ENCODE results near the gene ADD3. TPM values are rescaled to one million over a fixed set of nuclear protein-coding genes. Genes with fewer than 3 reads are reported as not detected.

The ADD3 gene
- total and polyA plus RNA-seq, 2 of the 13 experiments (the other 11 are each of a cell fraction or from before 2014, with no cell fraction given) = 44.7 to 57.5 TPM

DNA sequence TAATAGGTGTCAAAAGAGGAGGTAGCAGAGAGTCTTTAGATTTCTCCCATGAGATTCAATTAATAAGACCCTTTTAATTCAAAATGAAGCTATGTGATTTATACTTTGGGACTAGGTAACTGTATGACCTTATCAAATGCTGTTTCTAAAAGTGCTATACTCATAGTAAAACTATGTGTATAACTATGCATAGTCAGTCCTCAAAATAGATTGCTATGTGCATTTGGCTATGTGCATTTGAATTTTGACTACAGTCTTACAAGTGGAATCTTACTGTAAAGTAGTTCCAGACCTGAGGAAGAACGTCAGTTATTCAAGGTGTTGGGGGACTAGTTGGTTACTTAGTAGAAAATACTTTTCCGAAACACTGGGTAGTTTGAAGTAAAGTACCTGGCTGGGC is 36.9 kb downstream of the ADD3 start (continued):
- TF ChIP-seq, protein P1, sequence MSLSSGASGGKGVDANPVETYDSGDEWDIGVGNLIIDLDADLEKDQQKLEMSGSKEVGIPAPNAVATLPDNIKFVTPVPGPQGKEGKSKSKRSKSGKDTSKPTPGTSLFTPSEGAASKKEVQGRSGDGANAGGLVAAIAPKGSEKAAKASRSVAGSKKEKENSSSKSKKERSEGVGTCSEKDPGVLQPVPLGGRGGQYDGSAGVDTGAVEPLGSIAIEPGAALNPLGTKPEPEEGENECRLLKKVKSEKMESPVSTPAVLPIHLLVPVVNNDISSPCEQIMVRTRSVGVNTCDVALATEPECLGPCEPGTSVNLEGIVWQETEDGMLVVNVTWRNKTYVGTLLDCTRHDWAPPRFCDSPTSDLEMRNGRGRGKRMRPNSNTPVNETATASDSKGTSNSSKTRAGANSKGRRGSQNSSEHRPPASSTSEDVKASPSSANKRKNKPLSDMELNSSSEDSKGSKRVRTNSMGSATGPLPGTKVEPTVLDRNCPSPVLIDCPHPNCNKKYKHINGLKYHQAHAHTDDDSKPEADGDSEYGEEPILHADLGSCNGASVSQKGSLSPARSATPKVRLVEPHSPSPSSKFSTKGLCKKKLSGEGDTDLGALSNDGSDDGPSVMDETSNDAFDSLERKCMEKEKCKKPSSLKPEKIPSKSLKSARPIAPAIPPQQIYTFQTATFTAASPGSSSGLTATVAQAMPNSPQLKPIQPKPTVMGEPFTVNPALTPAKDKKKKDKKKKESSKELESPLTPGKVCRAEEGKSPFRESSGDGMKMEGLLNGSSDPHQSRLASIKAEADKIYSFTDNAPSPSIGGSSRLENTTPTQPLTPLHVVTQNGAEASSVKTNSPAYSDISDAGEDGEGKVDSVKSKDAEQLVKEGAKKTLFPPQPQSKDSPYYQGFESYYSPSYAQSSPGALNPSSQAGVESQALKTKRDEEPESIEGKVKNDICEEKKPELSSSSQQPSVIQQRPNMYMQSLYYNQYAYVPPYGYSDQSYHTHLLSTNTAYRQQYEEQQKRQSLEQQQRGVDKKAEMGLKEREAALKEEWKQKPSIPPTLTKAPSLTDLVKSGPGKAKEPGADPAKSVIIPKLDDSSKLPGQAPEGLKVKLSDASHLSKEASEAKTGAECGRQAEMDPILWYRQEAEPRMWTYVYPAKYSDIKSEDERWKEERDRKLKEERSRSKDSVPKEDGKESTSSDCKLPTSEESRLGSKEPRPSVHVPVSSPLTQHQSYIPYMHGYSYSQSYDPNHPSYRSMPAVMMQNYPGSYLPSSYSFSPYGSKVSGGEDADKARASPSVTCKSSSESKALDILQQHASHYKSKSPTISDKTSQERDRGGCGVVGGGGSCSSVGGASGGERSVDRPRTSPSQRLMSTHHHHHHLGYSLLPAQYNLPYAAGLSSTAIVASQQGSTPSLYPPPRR (CRISPR knock-in tag; IDR thresholded peaks at IDR 0.05; ENCODE audit: borderline replicate concordance) = no peak
- TF ChIP-seq ZFP37 (CRISPR knock-in tag; IDR thresholded peaks at IDR 0.05; ENCODE audit: borderline replicate concordance) (no peak), ISL2 (CRISPR knock-in tag; IDR thresholded peaks at IDR 0.05) (no peak), ZSCAN29 (CRISPR knock-in tag; conservative IDR thresholded peaks at IDR 0.05) (no peak), KDM5B (CRISPR knock-in tag; IDR thresholded peaks at IDR 0.05; ENCODE audit: borderline replicate concordance) (no peak)

DNA sequence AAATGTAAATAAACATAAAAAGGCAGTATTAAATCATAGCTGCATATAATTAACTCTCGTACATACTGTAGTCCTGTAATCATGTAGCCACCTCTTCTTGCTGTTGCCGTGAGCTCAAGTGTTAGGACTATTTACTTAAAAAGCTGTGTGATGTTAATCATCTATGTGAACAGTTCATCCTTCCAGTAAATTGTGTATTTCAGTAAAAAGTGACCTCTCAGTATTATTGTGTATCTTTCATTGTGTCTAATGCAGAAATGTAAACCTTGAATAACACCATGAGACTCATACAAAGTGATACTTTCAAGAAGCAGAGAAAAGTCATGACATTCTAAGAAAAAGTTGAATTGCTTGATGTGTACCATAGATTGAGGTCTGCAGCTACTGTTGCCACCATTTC is 38.0 kb downstream of the ADD3 start:
- no peak overlapping the region for H2AFZ ChIP-seq (ENCODE audit: low read length)
- H3K9ac ChIP-seq (ENCODE audit: insufficient read depth, low read depth, low read length) = no peak overlapping the region
- H3K4me3 ChIP-seq (replicated peaks in 1 of 3; ENCODE audit: insufficient read depth in 1 of 3, low read depth in 2 of 3, low read length in 3 of 3) = no peak overlapping the region
- no peaks in the 10 kb centered on the region for H3K36me3 ChIP-seq (replicated peaks in 1 of 2; ENCODE audit: control insufficient read depth in 1 of 2, insufficient read depth in 2 of 2, low read length in 2 of 2)
- ATAC-seq (no peak), FAIRE-seq (no peak), DNase-seq (ENCODE audit: low spot score) (no peak)
- H3K4me1 ChIP-seq (ENCODE audit: insufficient read depth, low read length) = peaks cover 31% of the 10 kb centered on the region
- H3K27me3 ChIP-seq (ENCODE audit: control insufficient read depth in 1 of 2, insufficient read depth in 2 of 2, low read length in 2 of 2) = no peaks in the 10 kb centered on the region
- BruUV-seq (replicated peaks) = no TSS peak
- H3K79me2 ChIP-seq (ENCODE audit: insufficient read depth, low read length) = peaks cover 15% of the 10 kb centered on the region
- in situ Hi-C loops (cut with HindIII; ENCODE audit: extremely low pct_ligation_motif_present, low pct_unique_long_range_greater_than_20kb) (no loop called here), intact Hi-C loops (cut with micrococcal nuclease; ENCODE audit: unreplicated experiment) (no loop called here)
- H3K4me2 ChIP-seq (ENCODE audit: low read depth, low read length) = no peak overlapping the region
- H4K20me1 ChIP-seq (ENCODE audit: insufficient read depth, low read length) = no peaks in the 10 kb centered on the region
- ChIA-PET POLR2A (no interaction called here), CTCF (ENCODE audit: low intra/inter-chr PET ratio, low total read pairs) (no interaction called here)
- no peak overlapping the region for H3K27ac ChIP-seq (ENCODE audit: extremely low read length, insufficient read depth, low read length)
- peaks cover 18% of the 10 kb centered on the region for H3K9me3 ChIP-seq (ENCODE audit: low read length)
- WGBS (ENCODE audit: low lambda C conversion rate) = 94% methylated on average over 2 of the region's 2 CpGs
- TF ChIP-seq ZKSCAN5 (CRISPR knock-in tag; IDR thresholded peaks at IDR 0.05) (no peak), ZNF703 (CRISPR knock-in tag; IDR thresholded peaks at IDR 0.05; ENCODE audit: borderline replicate concordance) (no peak), RBAK (CRISPR knock-in tag; IDR thresholded peaks at IDR 0.05) (no peak), ZNF720 (CRISPR knock-in tag; IDR thresholded peaks at IDR 0.05) (no peak), ZNF879 (CRISPR knock-in tag; IDR thresholded peaks at IDR 0.05) (no peak), CCAR2 (optimal IDR thresholded peaks at IDR 0.05; ENCODE audit: low read depth, low read length) (no peak), XBP1 (CRISPR knock-in tag; IDR thresholded peaks at IDR 0.05) (no peak), ZNF550 (CRISPR knock-in tag; IDR thresholded peaks at IDR 0.05; ENCODE audit: borderline replicate concordance) (no peak), HNF4A (CRISPR knock-in tag; IDR thresholded peaks at IDR 0.05) (no peak), KMT2B (CRISPR knock-in tag; IDR thresholded peaks at IDR 0.05) (no peak)
- TF ChIP-seq, protein P2, sequence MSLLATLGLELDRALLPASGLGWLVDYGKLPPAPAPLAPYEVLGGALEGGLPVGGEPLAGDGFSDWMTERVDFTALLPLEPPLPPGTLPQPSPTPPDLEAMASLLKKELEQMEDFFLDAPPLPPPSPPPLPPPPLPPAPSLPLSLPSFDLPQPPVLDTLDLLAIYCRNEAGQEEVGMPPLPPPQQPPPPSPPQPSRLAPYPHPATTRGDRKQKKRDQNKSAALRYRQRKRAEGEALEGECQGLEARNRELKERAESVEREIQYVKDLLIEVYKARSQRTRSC (CRISPR knock-in tag; IDR thresholded peaks at IDR 0.05; ENCODE audit: low read depth) = no peak
- TF ChIP-seq, protein P3, sequence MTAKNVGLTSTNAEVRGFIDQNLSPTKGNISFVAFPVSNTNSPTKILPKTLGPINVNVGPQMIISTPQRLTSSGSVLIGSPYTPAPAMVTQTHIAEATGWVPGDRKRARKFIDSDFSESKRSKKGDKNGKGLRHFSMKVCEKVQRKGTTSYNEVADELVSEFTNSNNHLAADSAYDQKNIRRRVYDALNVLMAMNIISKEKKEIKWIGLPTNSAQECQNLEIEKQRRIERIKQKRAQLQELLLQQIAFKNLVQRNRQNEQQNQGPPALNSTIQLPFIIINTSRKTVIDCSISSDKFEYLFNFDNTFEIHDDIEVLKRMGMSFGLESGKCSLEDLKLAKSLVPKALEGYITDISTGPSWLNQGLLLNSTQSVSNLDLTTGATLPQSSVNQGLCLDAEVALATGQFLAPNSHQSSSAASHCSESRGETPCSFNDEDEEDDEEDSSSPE (CRISPR knock-in tag; IDR thresholded peaks at IDR 0.05) = no peak

All from HepG2 (cell line).